ENCODE measurements around the gene COMMD7. TPM values are rescaled to one million over a fixed set of nuclear protein-coding genes. Genes with fewer than 3 reads are reported as not detected.

Gene COMMD7
- total and polyA plus RNA-seq, 7 donors, result 15.9 to 55.4 (median 41.0) TPM

- no peak for TF ChIP-seq CTCF (IDR thresholded peaks at IDR 0.05)
- H3K4me3 ChIP-seq, result no peak overlapping the region
- intact Hi-C loops (cut with DNase I), result no loop called here
Observed at GRCh38 chr20:32751293-32751692, 8.0 kb upstream of the COMMD7 start.

GRCh38 chr20:32749914-32750637, 6.8 kb upstream of the COMMD7 start:
- Histone ChIP-seq H3K27ac (no peak overlapping the region), H3K36me3 (ENCODE audit: insufficient read depth in 1 of 2, low read depth in 1 of 2) (no peaks in the 10 kb centered on the region), H3K4me1 (no peaks in the 10 kb centered on the region), H3K27me3 (ENCODE audit: insufficient read depth in 3 of 3, low read length in 2 of 3) (no peaks in the 10 kb centered on the region), H3K9me3 (no peaks in the 10 kb centered on the region), H3K4me3 (no peak overlapping the region)
- intact Hi-C loops (cut with DNase I), result no loop called here
- ATAC-seq (no peak), DNase-seq (no peak)
- WGBS, 3 donors, result 69% methylated on average over 11 of the region's 11 CpGs
- no peak for TF ChIP-seq CTCF (IDR thresholded peaks at IDR 0.05)

More at GRCh38 chr20:32751293-32751692, 8.0 kb upstream of the COMMD7 start:
- no peaks in the 10 kb centered on the region for H3K27me3 ChIP-seq (ENCODE audit: insufficient read depth in 3 of 3, low read length in 2 of 3)
- DNase-seq, result no peak
- H3K36me3 ChIP-seq (ENCODE audit: insufficient read depth in 1 of 2, low read depth in 1 of 2), result no peaks in the 10 kb centered on the region
- H3K4me1 ChIP-seq, result no peaks in the 10 kb centered on the region
- H3K27ac ChIP-seq, result no peak overlapping the region
- ATAC-seq, result no peak
- H3K9me3 ChIP-seq, result no peaks in the 10 kb centered on the region

- H3K4me1 ChIP-seq, result peaks cover 13% of the 10 kb centered on the region
- H3K27me3 ChIP-seq (ENCODE audit: insufficient read depth in 3 of 3, low read length in 2 of 3), result no peaks in the 10 kb centered on the region
- no peaks in the 10 kb centered on the region for H3K36me3 ChIP-seq (ENCODE audit: insufficient read depth in 1 of 2, low read depth in 1 of 2)
- DNase-seq (no peak), ATAC-seq (peak in 3 of 4 donors; percentile 45 to 58 (median 45))
- H3K27ac ChIP-seq, result peak overlapping the region; percentile 78
- intact Hi-C loops (cut with DNase I), result no loop called here
- H3K9me3 ChIP-seq, result no peaks in the 10 kb centered on the region
- H3K4me3 ChIP-seq, result peak overlapping the region; percentile 84
- 12 to 14% (median 13%) methylated on average over 24 to 25 of the region's 25 CpGs for WGBS, 3 donors
- TF ChIP-seq CTCF (IDR thresholded peaks at IDR 0.05), result no peak
Observed at GRCh38 chr20:32742322-32743236, 688 bp downstream of the COMMD7 start.

GRCh38 chr20:32741151-32741550, 2.1 kb downstream of the COMMD7 start:
- no peak overlapping the region for H3K4me3 ChIP-seq
- H3K4me1 ChIP-seq, result peaks cover 13% of the 10 kb centered on the region
- ATAC-seq, result no peak
- H3K9me3 ChIP-seq, result no peaks in the 10 kb centered on the region
- no peak for DNase-seq
- H3K36me3 ChIP-seq (ENCODE audit: insufficient read depth in 1 of 2, low read depth in 1 of 2), result peaks cover 0 to 6% of the 10 kb centered on the region in 2 donors
- no peaks in the 10 kb centered on the region for H3K27me3 ChIP-seq (ENCODE audit: insufficient read depth in 3 of 3, low read length in 2 of 3)
- WGBS, 3 donors, result 86 to 95% (median 89%) methylated on average over 5 of the region's 5 CpGs
- TF ChIP-seq CTCF (IDR thresholded peaks at IDR 0.05), result no peak
- H3K27ac ChIP-seq, result no peak overlapping the region
- intact Hi-C loops (cut with DNase I), result no loop called here

Data from psoas muscle (tissue), 8 donors.